Osteocyte (in vitro differentiated cells): ENCODE measurements around the gene PODXL. TPM values are rescaled to one million over a fixed set of nuclear protein-coding genes. Genes with fewer than 3 reads are reported as not detected.

ENCODE experiments used
- DNase-seq: peaks from one replicate; pipeline ENCODE4 v3.0.0; 2021; ENCODE audit warnings: mixed read lengths; ENCODE audit not compliant: unreplicated experiment; ENCODE audit errors: extremely low spot score
- H3K27ac Mint-ChIP-seq: one replicate; pipeline ENCODE4 v1.8.0; 2021; ENCODE audit warnings: mild to moderate bottlenecking, mixed read lengths; ENCODE audit not compliant: unreplicated experiment
- H3K27me3 Mint-ChIP-seq: one replicate; pipeline ENCODE4 v1.8.0; 2021; ENCODE audit warnings: mixed read lengths; ENCODE audit not compliant: unreplicated experiment
- H3K36me3 Mint-ChIP-seq: one replicate; pipeline ENCODE4 v1.8.0; 2021; ENCODE audit warnings: mixed read lengths; ENCODE audit not compliant: unreplicated experiment
- H3K4me1 Mint-ChIP-seq: one replicate; pipeline ENCODE4 v1.8.0; 2021; ENCODE audit warnings: mixed read lengths; ENCODE audit not compliant: unreplicated experiment
- H3K4me3 Mint-ChIP-seq: one replicate; pipeline ENCODE4 v1.8.0; 2021; ENCODE audit warnings: mild to moderate bottlenecking, moderate library complexity, mixed read lengths; ENCODE audit not compliant: unreplicated experiment
- H3K9me3 Mint-ChIP-seq: one replicate; pipeline ENCODE4 v1.8.0; 2021; ENCODE audit warnings: mixed read lengths; ENCODE audit not compliant: unreplicated experiment
- CTCF ChIP-seq: fragments of 200-600 bp; sonication (generic); IDR thresholded peaks from 2 replicates; pipeline ENCODE4 v1.5.0; 2021; ENCODE audit warnings: antibody characterized with exemption, mild to moderate bottlenecking, moderate library complexity
- total RNA-seq: library from RNA; stranded (reverse); gene quantifications from 2 replicates; pipeline ENCODE4 v1.2.1, GENCODE V29; 2021

PODXL gene
- total RNA-seq, 1 donor from 2014 or later, result 21.2 TPM

- H3K4me1 Mint-ChIP-seq, result no peaks in the 10 kb centered on the region
- no peaks in the 10 kb centered on the region for H3K36me3 Mint-ChIP-seq
- H3K4me3 Mint-ChIP-seq, result no peak overlapping the region
- H3K9me3 Mint-ChIP-seq, result no peaks in the 10 kb centered on the region
- no peaks in the 10 kb centered on the region for H3K27me3 Mint-ChIP-seq
- TF ChIP-seq CTCF, result no peak
- H3K27ac Mint-ChIP-seq, result no peak overlapping the region
- no peak for DNase-seq
Measured at GRCh38 chr7:131568510-131568909, 12.1 kb upstream of the PODXL start.

- Mint-ChIP-seq H3K36me3 (no peaks in the 10 kb centered on the region), H3K4me1 (no peaks in the 10 kb centered on the region), H3K9me3 (no peaks in the 10 kb centered on the region), H3K27me3 (peaks cover 7% of the 10 kb centered on the region), H3K4me3 (no peak overlapping the region), H3K27ac (no peak overlapping the region)
- DNase-seq, result no peak
- TF ChIP-seq CTCF, result no peak
Measured at GRCh38 chr7:131564640-131565039, 8.2 kb upstream of the PODXL start.

- H3K36me3 Mint-ChIP-seq, result no peaks in the 10 kb centered on the region
- no peak for TF ChIP-seq CTCF
Measured at GRCh38 chr7:131563918-131564317, 7.5 kb upstream of the PODXL start.

GRCh38 chr7:131562941-131563340 lies 6.5 kb upstream of the PODXL start:
- no peaks in the 10 kb centered on the region for H3K36me3 Mint-ChIP-seq
- no peak for DNase-seq
- H3K27ac Mint-ChIP-seq, result no peak overlapping the region

More at GRCh38 chr7:131563918-131564317, 7.5 kb upstream of the PODXL start:
- Mint-ChIP-seq H3K9me3 (no peaks in the 10 kb centered on the region), H3K27ac (no peak overlapping the region), H3K27me3 (peaks cover 8% of the 10 kb centered on the region), H3K4me1 (no peaks in the 10 kb centered on the region), H3K4me3 (no peak overlapping the region)
- DNase-seq, result no peak

GRCh38 chr7:131560061-131560460 lies 3.6 kb upstream of the PODXL start:
- no peak for TF ChIP-seq CTCF
- Mint-ChIP-seq H3K4me3 (no peak overlapping the region), H3K9me3 (no peaks in the 10 kb centered on the region), H3K4me1 (peaks cover 21% of the 10 kb centered on the region), H3K27ac (no peak overlapping the region), H3K27me3 (peaks cover 8% of the 10 kb centered on the region), H3K36me3 (no peaks in the 10 kb centered on the region)
- no peak for DNase-seq

More at GRCh38 chr7:131562941-131563340, 6.5 kb upstream of the PODXL start:
- no peak for TF ChIP-seq CTCF
- Mint-ChIP-seq H3K4me1 (peaks cover 3% of the 10 kb centered on the region), H3K27me3 (peaks cover 8% of the 10 kb centered on the region), H3K9me3 (no peaks in the 10 kb centered on the region), H3K4me3 (no peak overlapping the region)
